Neuronal stem cell (in vitro differentiated cells): ENCODE results near the gene NUBPL.
"Not testable (repeated sequence)": the region's sequence is repeated elsewhere in the genome, so short reads cannot be mapped to it uniquely, and the experiment has no call there.

Source experiments
- DNase-seq: peaks from one replicate; pipeline ENCODE4 v3.0.0-alpha.2; 2013; ENCODE audit warnings: low spot score
- H2AFZ ChIP-seq: one replicate; pipeline ENCODE4 v1.6.1; 2013; ENCODE audit warnings: mild to moderate bottlenecking, low read length, inconsistent platforms
- H2AK5ac ChIP-seq: 2 replicates; pipeline ENCODE4 v1.6.1; 2013; ENCODE audit warnings: low read depth, mild to moderate bottlenecking, inconsistent platforms, low read length, moderate library complexity, mixed read lengths
- H2BK120ac ChIP-seq: 2 replicates; pipeline ENCODE4 v1.6.1; 2013; ENCODE audit warnings: low read depth, mild to moderate bottlenecking, inconsistent platforms, low read length, moderate library complexity, mixed read lengths
- H2BK12ac ChIP-seq: one replicate; pipeline ENCODE4 v1.6.1; 2013; ENCODE audit warnings: low read length, inconsistent platforms
- H2BK15ac ChIP-seq: 2 replicates; pipeline ENCODE4 v1.6.1; 2013; ENCODE audit warnings: mild to moderate bottlenecking, low read length, inconsistent platforms, mixed read lengths
- H2BK5ac ChIP-seq: one replicate; pipeline ENCODE4 v1.6.1; 2013; ENCODE audit warnings: inconsistent platforms, mild to moderate bottlenecking, low read length, moderate library complexity
- H3K14ac ChIP-seq: one replicate; pipeline ENCODE4 v1.6.1; 2013; ENCODE audit warnings: low read length, inconsistent platforms
- H3K18ac ChIP-seq: 2 replicates; pipeline ENCODE4 v1.6.1; 2013; ENCODE audit warnings: low read length, inconsistent platforms
- H3K23ac ChIP-seq: 2 replicates; pipeline ENCODE4 v1.6.1; 2013; ENCODE audit warnings: low read depth, mild to moderate bottlenecking, mixed read lengths, low read length, inconsistent platforms; ENCODE audit not compliant: poor library complexity
- H3K27ac ChIP-seq: replicated peaks from 3 replicates; pipeline ENCODE4 v1.5.1; 2013; ENCODE audit warnings: low read length, inconsistent platforms
- H3K27me3 ChIP-seq, 3 experiments: 2 replicates each; pipeline ENCODE4 v1.6.1; 2013; ENCODE audit warnings: low read length in 3 of 3, mild to moderate bottlenecking in 2 of 3, inconsistent platforms in 1 of 3, low read depth in 1 of 3, mixed read lengths in 1 of 3, moderate library complexity in 1 of 3; ENCODE audit not compliant: control insufficient read depth in 3 of 3, insufficient read depth in 3 of 3
- H3K36me3 ChIP-seq, 2 donors: replicated peaks in 1 of 2; 2 replicates each; pipeline ENCODE4 v1.6.1; 2013; ENCODE audit warnings: low read length in 2 of 2; ENCODE audit not compliant: control insufficient read depth in 2 of 2, insufficient read depth in 2 of 2
- H3K4ac ChIP-seq: 2 replicates; pipeline ENCODE4 v1.6.1; 2013; ENCODE audit warnings: inconsistent platforms, mild to moderate bottlenecking, low read length, moderate library complexity
- H3K4me1 ChIP-seq, 2 donors: 1 replicate in 1 of 2; 2 replicates in 1 of 2; pipeline ENCODE4 v1.6.1; 2013; ENCODE audit warnings: low read length in 2 of 2, low read depth in 1 of 2; ENCODE audit not compliant: control insufficient read depth in 2 of 2, insufficient read depth in 1 of 2
- H3K4me2 ChIP-seq: one replicate; pipeline ENCODE4 v1.6.1; 2013; ENCODE audit warnings: mild to moderate bottlenecking, low read length, inconsistent platforms; ENCODE audit not compliant: insufficient read depth, poor library complexity, severe bottlenecking
- H3K4me3 ChIP-seq, 2 donors: 2 replicates each; pipeline ENCODE4 v1.5.1; 2013; ENCODE audit warnings: low read length in 2 of 2, mild to moderate bottlenecking in 2 of 2, inconsistent platforms in 1 of 2, moderate library complexity in 1 of 2
- H3K79me1 ChIP-seq: one replicate; pipeline ENCODE4 v1.6.1; 2013; ENCODE audit warnings: low read depth, mild to moderate bottlenecking, inconsistent platforms, low read length, moderate library complexity
- H3K9ac ChIP-seq: one replicate; pipeline ENCODE4 v1.6.1; 2013; ENCODE audit warnings: mild to moderate bottlenecking, low read depth, low read length, inconsistent platforms; ENCODE audit not compliant: poor library complexity
- H3K9me3 ChIP-seq, 2 donors: replicated peaks in 1 of 2; 2 replicates each; pipeline versions ENCODE3 to v1.6.1; 2013; ENCODE audit warnings: low read length in 2 of 2, mild to moderate bottlenecking in 2 of 2, inconsistent platforms in 1 of 2, low read depth in 1 of 2, mixed read lengths in 1 of 2, moderate library complexity in 1 of 2; ENCODE audit not compliant: control insufficient read depth in 2 of 2, insufficient read depth in 1 of 2
- H4K8ac ChIP-seq: one replicate; pipeline ENCODE4 v1.6.1; 2013; ENCODE audit warnings: low read depth, mild to moderate bottlenecking, inconsistent platforms, low read length, moderate library complexity
- H4K91ac ChIP-seq: one replicate; pipeline ENCODE4 v1.6.1; 2013; ENCODE audit warnings: low read length, low read depth, mild to moderate bottlenecking, inconsistent platforms; ENCODE audit not compliant: poor library complexity
- WGBS, 2 donors: extraction: QIAGEN DNeasy Blood & Tissue Kit; methylation state at CpG; one replicate each; pipeline ENCODE4 v1.1.7; 2013; ENCODE audit warnings: missing lambda C conversion rate in 2 of 2, mixed read lengths in 1 of 2; ENCODE audit not compliant: insufficient read length in 2 of 2, insufficient replicate concordance in 1 of 2; ENCODE audit errors: extremely low coverage in 2 of 2; 5-methylcytosine and 5-hydroxymethylcytosine counted together

NUBPL gene

DNA sequence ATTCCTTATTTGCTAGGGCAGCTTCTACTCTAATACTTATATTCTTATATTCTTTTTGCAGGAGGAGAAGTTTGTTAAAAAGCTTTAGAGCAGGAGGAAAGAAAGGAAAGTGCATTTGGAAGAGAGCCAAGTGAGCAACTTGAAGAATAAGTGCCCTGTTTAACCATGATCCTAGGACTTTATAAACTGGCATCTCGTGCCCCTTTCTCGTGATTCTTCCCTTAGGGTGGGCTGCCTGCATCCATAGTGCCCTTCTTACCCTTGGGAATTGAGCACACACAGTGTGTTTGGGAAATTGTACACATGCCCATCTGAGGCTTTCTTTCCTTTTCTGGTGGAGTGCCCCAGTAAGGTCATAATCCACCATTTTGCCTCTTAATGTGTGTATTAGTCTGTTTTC is 141.9 kb downstream of the NUBPL start:
- Histone ChIP-seq H4K8ac (no peak overlapping the region), H3K4ac (no peak overlapping the region), H2AFZ (no peak overlapping the region), H3K27me3 (no peaks in the 10 kb centered on the region), H3K18ac (no peak overlapping the region), H3K27ac (no peak overlapping the region), H2BK15ac (no peak overlapping the region), H3K79me1 (peaks cover 1% of the 10 kb centered on the region), H4K91ac (no peak overlapping the region), H3K14ac (no peak overlapping the region), H3K9me3 (peaks cover 5 to 18% of the 10 kb centered on the region in 2 donors), H2AK5ac (no peak overlapping the region), H3K4me1 (no peaks in the 10 kb centered on the region), H2BK5ac (no peak overlapping the region), H3K23ac (no peak overlapping the region), H3K4me3 (no peak overlapping the region), H3K36me3 (peaks cover 0 to 2% of the 10 kb centered on the region in 2 donors), H3K9ac (no peak overlapping the region), H2BK12ac (no peak overlapping the region), H2BK120ac (no peak overlapping the region), H3K4me2 (no peak overlapping the region)
- DNase-seq: no peak
- no CpG with 5 or more reads among the region's 2 CpGs for WGBS, 2 donors

- Histone ChIP-seq H3K4me1 (no peaks in the 10 kb centered on the region), H2BK120ac (no peak overlapping the region), H3K9me3 (peaks cover 5 to 18% of the 10 kb centered on the region in 2 donors), H3K27me3 (no peaks in the 10 kb centered on the region), H2BK5ac (no peak overlapping the region), H3K9ac (no peak overlapping the region), H2BK12ac (no peak overlapping the region), H2BK15ac (no peak overlapping the region), H3K23ac (no peak overlapping the region), H3K4me3 (peak overlapping the region in 1 of 2 donors; percentile 50), H2AK5ac (no peak overlapping the region), H4K8ac (peak overlapping the region; percentile 3), H3K4me2 (no peak overlapping the region), H3K79me1 (peaks cover 1% of the 10 kb centered on the region), H2AFZ (no peak overlapping the region), H3K4ac (no peak overlapping the region), H3K14ac (peak overlapping the region; percentile 38), H4K91ac (no peak overlapping the region), H3K18ac (no peak overlapping the region), H3K27ac (no peak overlapping the region), H3K36me3 (peaks cover 0 to 2% of the 10 kb centered on the region in 2 donors)
- no CpG with 5 or more reads among the region's 14 CpGs for WGBS, 2 donors
- DNase-seq: no peak
Observed at GRCh38 chr14:31705731-31706130, 144.5 kb downstream of the NUBPL start.

DNA sequence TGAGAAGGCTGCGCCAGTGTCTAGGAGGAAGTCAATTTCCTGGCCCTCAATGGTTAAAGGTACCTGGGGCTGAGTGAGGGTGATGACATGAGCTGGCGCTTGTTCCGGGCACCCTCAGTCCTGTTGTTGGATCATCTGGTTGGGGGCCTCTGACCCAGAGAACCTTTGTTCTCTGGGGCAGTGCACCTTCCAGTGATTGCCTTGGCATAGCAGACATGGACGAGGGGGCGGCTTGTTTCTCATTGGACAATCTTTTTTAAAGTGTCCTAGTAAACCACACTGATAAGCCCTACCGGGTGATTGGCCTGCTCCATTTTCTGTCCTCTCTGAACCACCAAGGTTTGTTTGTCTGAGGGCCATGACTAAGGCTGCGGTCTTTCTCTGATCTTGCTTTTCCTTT is 147.5 kb downstream of the NUBPL start:
- H3K4me2 ChIP-seq, H3K27ac ChIP-seq, H3K36me3 ChIP-seq, H2BK120ac ChIP-seq, H3K27me3 ChIP-seq, H3K4me1 ChIP-seq, H3K23ac ChIP-seq, H3K9me3 ChIP-seq, DNase-seq, H4K8ac ChIP-seq, H3K4me3 ChIP-seq, H2BK12ac ChIP-seq, H4K91ac ChIP-seq, H3K9ac ChIP-seq, H2BK15ac ChIP-seq, H3K18ac ChIP-seq, H3K4ac ChIP-seq, H2AFZ ChIP-seq, H3K14ac ChIP-seq, H2BK5ac ChIP-seq, H2AK5ac ChIP-seq, H3K79me1 ChIP-seq: not testable (repeated sequence)
- WGBS, 2 donors: no CpG with 5 or more reads among the region's 7 CpGs

- no peak overlapping the region for H2BK12ac ChIP-seq
- no peak overlapping the region for H2BK15ac ChIP-seq
- no peak for DNase-seq
- H3K27ac ChIP-seq: no peak overlapping the region
- H2BK120ac ChIP-seq: no peak overlapping the region
- H4K8ac ChIP-seq: no peak overlapping the region
- no peak overlapping the region for H2AK5ac ChIP-seq
- H2BK5ac ChIP-seq: no peak overlapping the region
- H3K9me3 ChIP-seq: no peaks in the 10 kb centered on the region
- H3K4me2 ChIP-seq: no peak overlapping the region
- no peak overlapping the region for H3K9ac ChIP-seq
- no peaks in the 10 kb centered on the region for H3K36me3 ChIP-seq
- no peak overlapping the region for H3K4ac ChIP-seq
- H3K4me3 ChIP-seq: no peak overlapping the region
- H3K27me3 ChIP-seq: no peaks in the 10 kb centered on the region
- WGBS, 2 donors: no CpG with 5 or more reads among the region's 18 CpGs
- H3K23ac ChIP-seq: no peak overlapping the region
- no peaks in the 10 kb centered on the region for H3K79me1 ChIP-seq
- no peak overlapping the region for H2AFZ ChIP-seq
- H4K91ac ChIP-seq: no peak overlapping the region
- H3K4me1 ChIP-seq: peaks cover 0 to 5% of the 10 kb centered on the region in 2 donors
- H3K18ac ChIP-seq: no peak overlapping the region
- H3K14ac ChIP-seq: no peak overlapping the region
Observed at GRCh38 chr14:31712244-31713127, 151.3 kb downstream of the NUBPL start.
